ENCODE data around the gene STIM2. TPM values are rescaled to one million over a fixed set of nuclear protein-coding genes. Genes with fewer than 3 reads are reported as not detected.

The STIM2 gene
- total and polyA plus RNA-seq, 9 of the 15 experiments (the other 6 are each of a cell fraction or from before 2014, with no cell fraction given), result 7.2 to 26.8 (median 15.4) TPM

DNA sequence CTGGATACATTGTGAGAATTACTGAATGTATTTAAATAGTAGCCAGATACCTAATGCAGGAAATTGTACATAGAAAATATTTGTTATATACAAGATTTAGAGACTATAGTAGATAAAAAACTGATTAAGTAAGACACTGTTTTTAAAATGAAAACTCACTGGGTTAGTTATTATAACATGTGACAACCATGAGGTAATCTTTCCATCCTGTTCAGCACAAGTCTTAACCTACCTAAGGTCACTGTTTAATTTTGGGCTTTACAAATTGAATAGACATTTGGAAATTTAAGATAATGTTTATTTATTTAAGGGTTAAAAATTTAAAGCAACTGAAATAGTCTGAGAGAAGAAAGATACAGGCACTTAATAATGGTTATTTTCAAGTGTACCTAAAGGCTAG is 102.1 kb downstream of the STIM2 start (continued):
- TF ChIP-seq ZNF586 (CRISPR knock-in tag; conservative IDR thresholded peaks at IDR 0.05), result no peak

DNA sequence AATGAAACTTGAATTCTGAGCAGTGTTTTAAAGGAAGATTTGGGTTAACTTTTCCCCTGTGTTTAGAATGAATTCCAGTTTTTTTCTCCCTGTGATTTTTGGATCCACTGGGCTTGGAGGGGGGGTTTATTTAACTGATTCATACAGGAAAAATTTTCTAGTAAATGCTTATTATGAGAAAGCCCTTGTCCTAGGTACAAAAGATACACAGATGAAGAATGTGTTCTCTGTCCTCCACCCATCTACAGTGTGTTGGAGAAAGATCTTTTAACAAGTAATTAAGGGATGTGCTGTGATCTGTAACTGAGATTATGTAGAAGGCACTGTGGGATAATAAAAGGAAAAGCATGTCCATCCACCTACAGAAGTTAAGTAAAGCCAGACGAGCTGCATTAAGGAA is 103.9 kb downstream of the STIM2 start:
- FAIRE-seq (no peak), DNase-seq (ENCODE audit: extremely low read depth in 1 of 4, low spot score in 3 of 4) (no peak), ATAC-seq (no peak)
- Histone ChIP-seq H3K4me1 (replicated peaks in 1 of 2; ENCODE audit: control insufficient read depth in 2 of 2, insufficient read depth in 2 of 2, low read length in 2 of 2) (peaks cover 0 to 6% of the 10 kb centered on the region in 2 experiments; a peak in 2 of 5 replicates), H3K27ac (ENCODE audit: extremely low read depth, low read depth, low read length) (no peak overlapping the region), H2AFZ (ENCODE audit: low read depth, low read length) (no peak overlapping the region), H3K27me3 (ENCODE audit: control insufficient read depth in 2 of 2, insufficient read depth in 2 of 2, low read length in 2 of 2) (no peaks in the 10 kb centered on the region), H3K79me2 (ENCODE audit: control insufficient read depth, insufficient read depth, low read length) (no peaks in the 10 kb centered on the region), H3K9me1 (ENCODE audit: control insufficient read depth, insufficient read depth, low read length) (no peaks in the 10 kb centered on the region), H3K4me2 (ENCODE audit: insufficient read depth, low read length) (no peak overlapping the region), H3K9me3 (replicated peaks; ENCODE audit: control insufficient read depth, insufficient read depth, low read depth, low read length) (no peaks in the 10 kb centered on the region), H4K20me1 (replicated peaks; ENCODE audit: control insufficient read depth, insufficient read depth, low read length) (no peaks in the 10 kb centered on the region), H3K36me3 (ENCODE audit: control insufficient read depth, insufficient read depth, low read length) (no peaks in the 10 kb centered on the region), H3K9ac (ENCODE audit: insufficient read depth in 1 of 2, low read depth in 2 of 2, low read length in 2 of 2) (no peak overlapping the region), H3K4me3 (no peak overlapping the region)
- intact Hi-C loops (cut with micrococcal nuclease), result no loop called here
- in situ Hi-C loops (cut with MboI), result no loop called here
- no TSS peak for BruUV-seq (replicated peaks)
- ChIA-PET POLR2A (no interaction called here), CTCF (ENCODE audit: low intra/inter-chr PET ratio) (interaction anchor here (0.7 kb wide), 1 partner anchor 134 kb away, joined by 3 read pairs; no protein-coding TSS in a partner anchor)
- 32% methylated on average over 1 of the region's 1 CpG for WGBS (ENCODE audit: insufficient coverage, low coverage, missing lambda C conversion rate)
- no peak for TF ChIP-seq ZFP1 (CRISPR knock-in tag; IDR thresholded peaks at IDR 0.05)

DNA sequence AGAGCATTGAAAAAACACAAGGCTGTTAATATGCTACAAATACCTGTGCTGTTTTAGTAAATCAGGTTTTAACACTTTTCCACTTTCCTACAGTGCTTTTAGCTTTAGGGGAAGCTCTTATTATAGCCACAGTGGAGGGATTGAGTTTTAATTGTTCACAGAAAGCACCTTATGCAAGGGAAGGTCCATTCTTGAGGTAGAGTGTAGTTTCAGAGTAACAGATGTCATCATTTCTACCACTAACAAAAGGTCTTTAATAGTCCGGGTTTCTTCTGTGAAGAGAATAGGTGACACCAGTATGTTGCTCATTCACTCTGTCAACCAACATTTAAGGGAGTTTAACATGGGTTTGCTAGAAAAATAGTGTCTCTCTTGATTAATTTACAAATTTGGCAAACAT is 104.4 kb downstream of the STIM2 start:
- intact Hi-C loops (cut with micrococcal nuclease) (no loop called here), in situ Hi-C loops (cut with MboI) (no loop called here)
- ATAC-seq (no peak), DNase-seq (ENCODE audit: extremely low read depth in 1 of 4, low spot score in 3 of 4) (no peak), FAIRE-seq (no peak)
- Histone ChIP-seq H3K27ac (ENCODE audit: extremely low read depth, low read depth, low read length) (no peak overlapping the region), H3K4me2 (ENCODE audit: insufficient read depth, low read length) (no peak overlapping the region), H3K79me2 (ENCODE audit: control insufficient read depth, insufficient read depth, low read length) (no peaks in the 10 kb centered on the region), H3K36me3 (ENCODE audit: control insufficient read depth, insufficient read depth, low read length) (no peaks in the 10 kb centered on the region), H2AFZ (ENCODE audit: low read depth, low read length) (no peak overlapping the region), H3K9me3 (replicated peaks; ENCODE audit: control insufficient read depth, insufficient read depth, low read depth, low read length) (no peaks in the 10 kb centered on the region), H3K9me1 (ENCODE audit: control insufficient read depth, insufficient read depth, low read length) (no peaks in the 10 kb centered on the region), H3K4me3 (no peak overlapping the region), H4K20me1 (replicated peaks; ENCODE audit: control insufficient read depth, insufficient read depth, low read length) (no peaks in the 10 kb centered on the region), H3K4me1 (replicated peaks in 1 of 2; ENCODE audit: control insufficient read depth in 2 of 2, insufficient read depth in 2 of 2, low read length in 2 of 2) (peaks cover 0 to under 1% of the 10 kb centered on the region in 2 experiments; a peak in 2 of 5 replicates), H3K9ac (ENCODE audit: insufficient read depth in 1 of 2, low read depth in 2 of 2, low read length in 2 of 2) (no peak overlapping the region), H3K27me3 (ENCODE audit: control insufficient read depth in 2 of 2, insufficient read depth in 2 of 2, low read length in 2 of 2) (no peaks in the 10 kb centered on the region)
- WGBS (ENCODE audit: insufficient coverage, low coverage, missing lambda C conversion rate), result 17% methylated on average over 1 of the region's 1 CpG
- no TSS peak for BruUV-seq (replicated peaks)
- ChIA-PET POLR2A (no interaction called here), CTCF (ENCODE audit: low intra/inter-chr PET ratio) (interaction anchor here (0.7 kb wide), 1 partner anchor 135 kb away, joined by 3 read pairs; no protein-coding TSS in a partner anchor)
- TF ChIP-seq L3MBTL2 (IDR thresholded peaks at IDR 0.05) (no peak), FOXK1 (CRISPR knock-in tag; IDR thresholded peaks at IDR 0.05; ENCODE audit: borderline replicate concordance) (no peak), KLF13 (tag; IDR thresholded peaks at IDR 0.05; ENCODE audit: borderline replicate concordance, low read depth) (no peak), DDX20 (tag; IDR thresholded peaks at IDR 0.05; ENCODE audit: low read depth) (no peak), CBFB (CRISPR knock-in tag; IDR thresholded peaks at IDR 0.05) (no peak), U2AF2 (optimal IDR thresholded peaks at IDR 0.05; ENCODE audit: low read depth, low read length) (no peak), PML (IDR thresholded peaks at IDR 0.05; ENCODE audit: low read length) (no peak)
- TF ChIP-seq, protein P1, sequence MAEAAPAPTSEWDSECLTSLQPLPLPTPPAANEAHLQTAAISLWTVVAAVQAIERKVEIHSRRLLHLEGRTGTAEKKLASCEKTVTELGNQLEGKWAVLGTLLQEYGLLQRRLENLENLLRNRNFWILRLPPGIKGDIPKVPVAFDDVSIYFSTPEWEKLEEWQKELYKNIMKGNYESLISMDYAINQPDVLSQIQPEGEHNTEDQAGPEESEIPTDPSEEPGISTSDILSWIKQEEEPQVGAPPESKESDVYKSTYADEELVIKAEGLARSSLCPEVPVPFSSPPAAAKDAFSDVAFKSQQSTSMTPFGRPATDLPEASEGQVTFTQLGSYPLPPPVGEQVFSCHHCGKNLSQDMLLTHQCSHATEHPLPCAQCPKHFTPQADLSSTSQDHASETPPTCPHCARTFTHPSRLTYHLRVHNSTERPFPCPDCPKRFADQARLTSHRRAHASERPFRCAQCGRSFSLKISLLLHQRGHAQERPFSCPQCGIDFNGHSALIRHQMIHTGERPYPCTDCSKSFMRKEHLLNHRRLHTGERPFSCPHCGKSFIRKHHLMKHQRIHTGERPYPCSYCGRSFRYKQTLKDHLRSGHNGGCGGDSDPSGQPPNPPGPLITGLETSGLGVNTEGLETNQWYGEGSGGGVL (CRISPR knock-in tag; IDR thresholded peaks at IDR 0.05), result no peak
- TF ChIP-seq, protein P2, sequence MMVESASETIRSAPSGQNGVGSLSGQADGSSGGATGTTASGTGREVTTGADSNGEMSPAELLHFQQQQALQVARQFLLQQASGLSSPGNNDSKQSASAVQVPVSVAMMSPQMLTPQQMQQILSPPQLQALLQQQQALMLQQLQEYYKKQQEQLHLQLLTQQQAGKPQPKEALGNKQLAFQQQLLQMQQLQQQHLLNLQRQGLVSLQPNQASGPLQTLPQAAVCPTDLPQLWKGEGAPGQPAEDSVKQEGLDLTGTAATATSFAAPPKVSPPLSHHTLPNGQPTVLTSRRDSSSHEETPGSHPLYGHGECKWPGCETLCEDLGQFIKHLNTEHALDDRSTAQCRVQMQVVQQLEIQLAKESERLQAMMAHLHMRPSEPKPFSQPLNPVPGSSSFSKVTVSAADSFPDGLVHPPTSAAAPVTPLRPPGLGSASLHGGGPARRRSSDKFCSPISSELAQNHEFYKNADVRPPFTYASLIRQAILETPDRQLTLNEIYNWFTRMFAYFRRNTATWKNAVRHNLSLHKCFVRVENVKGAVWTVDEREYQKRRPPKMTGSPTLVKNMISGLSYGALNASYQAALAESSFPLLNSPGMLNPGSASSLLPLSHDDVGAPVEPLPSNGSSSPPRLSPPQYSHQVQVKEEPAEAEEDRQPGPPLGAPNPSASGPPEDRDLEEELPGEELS (CRISPR knock-in tag; IDR thresholded peaks at IDR 0.05; ENCODE audit: borderline replicate concordance), result no peak

All from K562 (cell line).